ENCODE results near the gene TBXAS1.

TBXAS1 gene

GRCh38 chr7:139987691-139988516 is 158.8 kb downstream of the TBXAS1 start:
- no peak for DNase-seq
- Histone ChIP-seq H3K9me2 (replicated peaks; ENCODE audit: insufficient read depth, low read length) (no peaks in the 10 kb centered on the region), H4K20me1 (ENCODE audit: insufficient read depth, low read length) (no peaks in the 10 kb centered on the region), H3K4me3 (ENCODE audit: low read length) (no peak overlapping the region), H3K36me3 (replicated peaks; ENCODE audit: insufficient read depth, low read length) (no peaks in the 10 kb centered on the region), H3K27ac (ENCODE audit: low read length) (no peak overlapping the region), H3K4me1 (ENCODE audit: low read length) (no peaks in the 10 kb centered on the region), H3K9ac (ENCODE audit: low read length) (no peak overlapping the region), H3K27me3 (replicated peaks; ENCODE audit: insufficient read depth, low read length) (no peaks in the 10 kb centered on the region), H2AFZ (ENCODE audit: low read length) (no peak overlapping the region), H3K4me2 (ENCODE audit: low read depth, low read length) (no peak overlapping the region), H3F3A (ENCODE audit: insufficient read depth, low read length) (no peaks in the 10 kb centered on the region), H3K9me3 (replicated peaks; ENCODE audit: insufficient read depth, low read length) (no peaks in the 10 kb centered on the region), H3K79me2 (ENCODE audit: low read length) (no peaks in the 10 kb centered on the region)
- TF ChIP-seq EZH2phosphoT487 (IDR thresholded peaks at IDR 0.05; ENCODE audit: low read length) (no peak), CTCF (IDR thresholded peaks at IDR 0.05; ENCODE audit: low read length) (no peak), EZH2 (optimal IDR thresholded peaks at IDR 0.05; ENCODE audit: low read depth, low read length) (no peak)

GRCh38 chr7:139989366-139990141 is 160.5 kb downstream of the TBXAS1 start:
- H3K27ac ChIP-seq (ENCODE audit: low read length) = no peak overlapping the region
- no peaks in the 10 kb centered on the region for H3K4me1 ChIP-seq (ENCODE audit: low read length)
- no peaks in the 10 kb centered on the region for H3K79me2 ChIP-seq (ENCODE audit: low read length)
- TF ChIP-seq EZH2phosphoT487 (IDR thresholded peaks at IDR 0.05; ENCODE audit: low read length) = no peak
- no peak for TF ChIP-seq EZH2 (optimal IDR thresholded peaks at IDR 0.05; ENCODE audit: low read depth, low read length)
- TF ChIP-seq CTCF (IDR thresholded peaks at IDR 0.05; ENCODE audit: low read length) = no peak
- H2AFZ ChIP-seq (ENCODE audit: low read length) = no peak overlapping the region
- H3K4me3 ChIP-seq (ENCODE audit: low read length) = no peak overlapping the region
- no peaks in the 10 kb centered on the region for H3K9me3 ChIP-seq (replicated peaks; ENCODE audit: insufficient read depth, low read length)
- DNase-seq = no peak
- H3K36me3 ChIP-seq (replicated peaks; ENCODE audit: insufficient read depth, low read length) = no peaks in the 10 kb centered on the region
- no peak overlapping the region for H3K9ac ChIP-seq (ENCODE audit: low read length)
- H3K4me2 ChIP-seq (ENCODE audit: low read depth, low read length) = no peak overlapping the region
- H3K27me3 ChIP-seq (replicated peaks; ENCODE audit: insufficient read depth, low read length) = no peaks in the 10 kb centered on the region
- H3K9me2 ChIP-seq (replicated peaks; ENCODE audit: insufficient read depth, low read length) = no peaks in the 10 kb centered on the region
- no peaks in the 10 kb centered on the region for H4K20me1 ChIP-seq (ENCODE audit: insufficient read depth, low read length)
- no peaks in the 10 kb centered on the region for H3F3A ChIP-seq (ENCODE audit: insufficient read depth, low read length)

- Histone ChIP-seq H2AFZ (ENCODE audit: low read length) (no peak overlapping the region), H3K9ac (ENCODE audit: low read length) (no peak overlapping the region), H3K36me3 (replicated peaks; ENCODE audit: insufficient read depth, low read length) (no peaks in the 10 kb centered on the region), H3K79me2 (ENCODE audit: low read length) (no peaks in the 10 kb centered on the region), H3K27ac (ENCODE audit: low read length) (no peak overlapping the region), H3K27me3 (replicated peaks; ENCODE audit: insufficient read depth, low read length) (no peaks in the 10 kb centered on the region), H3K9me2 (replicated peaks; ENCODE audit: insufficient read depth, low read length) (no peaks in the 10 kb centered on the region), H3F3A (ENCODE audit: insufficient read depth, low read length) (no peaks in the 10 kb centered on the region), H3K9me3 (replicated peaks; ENCODE audit: insufficient read depth, low read length) (no peaks in the 10 kb centered on the region), H3K4me1 (ENCODE audit: low read length) (no peaks in the 10 kb centered on the region), H3K4me2 (ENCODE audit: low read depth, low read length) (no peak overlapping the region), H4K20me1 (ENCODE audit: insufficient read depth, low read length) (no peaks in the 10 kb centered on the region), H3K4me3 (ENCODE audit: low read length) (no peak overlapping the region)
- TF ChIP-seq EZH2 (optimal IDR thresholded peaks at IDR 0.05; ENCODE audit: low read depth, low read length) (no peak), EZH2phosphoT487 (IDR thresholded peaks at IDR 0.05; ENCODE audit: low read length) (no peak), CTCF (IDR thresholded peaks at IDR 0.05; ENCODE audit: low read length) (no peak)
- no peak for DNase-seq
Observed at GRCh38 chr7:139990142-139990535, 161.1 kb downstream of the TBXAS1 start.
